OCI-M2 (cell line): ENCODE data around the gene ZDHHC19.
"Not testable (repeated sequence)": the region's sequence is repeated elsewhere in the genome, so short reads cannot be mapped to it uniquely, and the experiment has no call there.

Experiments used
- DNase-seq: peaks from one replicate; lab custom pipeline; 2025; ENCODE audit not compliant: unreplicated experiment; lab: John Stamatoyannopoulos, UW

ZDHHC19 gene

DNA sequence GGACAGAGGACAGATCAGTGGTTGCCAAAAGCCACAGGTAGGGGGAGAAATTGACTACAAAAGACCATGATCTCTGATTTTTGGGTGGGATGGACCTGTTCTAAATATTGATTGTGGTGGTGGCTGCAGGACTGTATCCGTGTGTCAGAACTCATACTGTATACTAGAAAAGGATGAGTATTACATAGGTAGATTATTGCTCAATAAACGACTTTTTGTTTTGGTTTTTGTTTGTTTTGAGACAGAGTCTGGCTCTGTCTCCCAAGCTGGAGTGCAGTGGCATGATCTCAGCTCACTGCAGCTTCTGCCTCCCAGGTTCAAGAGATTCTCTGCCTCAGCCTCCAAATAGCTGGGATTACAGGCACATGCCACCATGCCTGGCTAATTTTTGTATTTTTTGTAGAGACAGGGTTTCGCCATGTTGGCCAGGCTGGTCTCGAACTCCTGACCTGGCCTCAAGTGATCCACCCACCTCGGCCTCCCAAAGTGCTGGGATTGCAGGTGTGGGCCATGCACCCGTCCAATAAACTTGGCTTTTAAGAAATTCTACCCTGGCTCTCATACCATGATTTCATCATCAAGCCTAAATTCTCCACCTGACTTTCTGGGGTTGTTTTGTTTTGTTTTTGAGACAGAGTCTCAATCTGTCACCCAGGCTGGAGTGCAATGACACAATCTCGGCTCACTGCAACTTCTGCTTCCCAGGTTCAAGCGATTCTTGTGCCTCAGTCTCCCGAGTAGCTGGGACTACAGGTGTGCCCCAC lies 5.6 kb downstream of the ZDHHC19 start:
- DNase-seq: not testable (repeated sequence)

GRCh38 chr3:196203846-196204245 lies 7.4 kb downstream of the ZDHHC19 start:
- DNase-seq: no peak

DNA sequence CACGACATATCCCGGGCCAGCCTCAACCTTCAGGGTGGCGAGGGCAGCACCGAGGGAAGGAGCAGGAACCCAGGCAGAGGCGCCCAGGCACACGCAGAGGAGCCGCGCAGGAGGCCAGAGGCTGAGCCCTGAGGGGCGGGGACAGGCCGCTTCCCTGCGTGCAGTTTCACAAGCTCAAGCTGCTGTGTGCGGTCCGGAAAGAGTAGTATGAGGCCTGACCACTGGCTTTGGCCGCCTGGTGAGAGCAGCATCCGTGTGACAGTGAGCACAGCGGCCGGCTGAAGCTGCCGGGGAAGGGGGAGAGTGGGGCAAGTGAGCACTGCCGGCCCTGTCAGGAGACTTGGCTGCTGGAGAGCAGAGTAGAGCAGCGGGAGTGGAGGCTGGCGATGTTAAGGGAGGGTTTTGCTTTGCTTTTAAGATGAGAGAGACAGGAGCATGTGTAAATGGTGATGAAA lies 8.7 kb downstream of the ZDHHC19 start:
- DNase-seq: no peak

GRCh38 chr3:196198771-196199753 lies 12.1 kb downstream of the ZDHHC19 start:
- no peak for DNase-seq

GRCh38 chr3:196198081-196198675 lies 13.0 kb downstream of the ZDHHC19 start:
- no peak for DNase-seq

- no peak for DNase-seq
Measured at GRCh38 chr3:196197524-196197923, 13.7 kb downstream of the ZDHHC19 start.

- no peak for DNase-seq
Measured at GRCh38 chr3:196195664-196196265, 15.4 kb downstream of the ZDHHC19 start.

GRCh38 chr3:196194542-196194915 lies 16.7 kb downstream of the ZDHHC19 start:
- DNase-seq: peak; percentile 25

DNA sequence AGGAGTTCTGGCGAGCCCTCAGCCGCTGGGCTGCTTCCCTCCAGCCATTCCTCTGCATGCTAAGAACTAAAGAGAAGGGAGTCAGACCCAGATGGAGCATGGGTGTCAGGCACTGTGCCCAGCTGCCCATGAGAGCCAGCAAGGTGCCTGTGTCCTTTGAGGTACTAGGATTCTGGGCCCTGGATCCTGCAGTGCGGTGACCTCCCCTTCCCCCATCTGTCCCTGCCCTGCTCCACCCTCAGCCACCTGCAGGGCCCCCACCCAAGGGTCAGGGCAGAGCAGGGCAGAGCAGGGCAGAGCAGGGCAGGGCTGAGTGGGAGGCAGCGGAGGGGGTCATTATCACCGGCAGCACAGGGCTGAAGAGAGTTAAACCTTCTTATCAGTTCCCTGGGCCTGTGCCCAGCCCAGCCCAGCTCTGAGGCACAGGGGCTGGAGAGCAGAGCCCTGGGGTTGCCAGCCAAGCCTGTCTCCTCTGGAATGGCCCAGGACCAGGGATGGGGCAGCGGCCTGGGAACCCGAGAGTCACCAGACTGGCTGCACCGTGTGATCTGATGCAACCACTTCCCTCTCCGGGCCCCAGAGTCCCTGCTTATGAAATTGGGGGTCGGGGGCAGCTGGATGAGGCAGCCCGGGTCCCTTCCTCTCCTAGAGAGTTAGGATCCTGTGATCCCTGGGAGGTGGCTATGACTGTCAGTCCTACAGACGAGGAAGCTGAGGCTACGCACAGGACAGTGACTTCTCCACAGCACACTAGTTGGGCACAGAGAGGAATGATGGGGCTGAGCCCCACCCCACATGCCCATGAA lies 17.3 kb downstream of the ZDHHC19 start:
- DNase-seq: peak; percentile 86

- no peak for DNase-seq
Measured at GRCh38 chr3:196193133-196193735, 18.0 kb downstream of the ZDHHC19 start.

DNA sequence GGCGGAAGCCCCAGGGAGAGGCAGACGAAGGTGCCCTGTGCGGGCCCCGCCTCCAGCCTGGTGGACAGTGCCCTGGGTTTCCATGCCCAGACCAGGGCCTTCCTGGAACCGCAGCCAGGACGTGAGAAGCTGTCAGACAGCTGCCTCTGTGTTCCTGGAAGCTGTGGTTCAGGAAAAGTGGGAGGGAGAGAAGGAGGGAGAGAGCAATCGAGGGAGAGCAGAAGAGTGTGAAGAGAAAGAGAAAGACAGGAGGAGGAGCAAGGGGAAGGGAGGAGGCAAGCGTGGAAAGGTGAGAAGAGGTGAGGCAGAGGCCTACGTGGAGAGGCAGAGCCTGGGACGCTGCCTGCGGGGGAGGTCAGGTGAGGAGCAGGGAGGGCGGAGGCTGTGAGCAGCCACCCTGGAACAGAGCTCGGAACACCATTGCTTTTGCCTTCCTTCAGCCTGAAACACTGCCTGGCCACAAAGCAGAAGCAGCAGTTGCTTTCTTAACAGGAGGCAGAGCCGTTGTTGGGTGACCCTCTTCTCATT lies 18.6 kb downstream of the ZDHHC19 start:
- no peak for DNase-seq

DNA sequence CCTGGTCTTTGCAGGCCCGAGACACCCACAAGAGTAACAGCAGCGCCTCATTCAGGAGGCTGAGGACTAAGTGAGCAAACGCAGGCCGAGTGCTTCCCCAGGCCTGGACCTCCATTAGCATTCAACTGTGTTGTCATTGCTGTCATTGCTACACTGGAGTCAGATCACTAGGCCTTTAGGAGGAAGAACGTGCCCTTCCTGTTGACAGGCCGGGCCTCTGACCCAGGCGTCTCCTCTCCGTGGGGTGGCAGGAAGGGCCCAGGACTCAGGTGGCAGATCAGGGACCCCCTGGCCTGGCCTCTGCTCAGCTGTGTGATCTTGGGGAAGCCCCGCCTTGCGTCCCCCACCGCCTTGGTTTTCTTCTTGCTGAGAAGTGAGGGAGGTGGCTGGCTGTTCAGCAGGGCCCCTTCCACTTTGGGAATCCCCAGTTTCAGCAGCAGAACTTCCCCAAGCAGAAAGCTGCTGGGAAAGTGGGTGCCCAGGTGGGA lies 19.1 kb downstream of the ZDHHC19 start:
- no peak for DNase-seq

DNA sequence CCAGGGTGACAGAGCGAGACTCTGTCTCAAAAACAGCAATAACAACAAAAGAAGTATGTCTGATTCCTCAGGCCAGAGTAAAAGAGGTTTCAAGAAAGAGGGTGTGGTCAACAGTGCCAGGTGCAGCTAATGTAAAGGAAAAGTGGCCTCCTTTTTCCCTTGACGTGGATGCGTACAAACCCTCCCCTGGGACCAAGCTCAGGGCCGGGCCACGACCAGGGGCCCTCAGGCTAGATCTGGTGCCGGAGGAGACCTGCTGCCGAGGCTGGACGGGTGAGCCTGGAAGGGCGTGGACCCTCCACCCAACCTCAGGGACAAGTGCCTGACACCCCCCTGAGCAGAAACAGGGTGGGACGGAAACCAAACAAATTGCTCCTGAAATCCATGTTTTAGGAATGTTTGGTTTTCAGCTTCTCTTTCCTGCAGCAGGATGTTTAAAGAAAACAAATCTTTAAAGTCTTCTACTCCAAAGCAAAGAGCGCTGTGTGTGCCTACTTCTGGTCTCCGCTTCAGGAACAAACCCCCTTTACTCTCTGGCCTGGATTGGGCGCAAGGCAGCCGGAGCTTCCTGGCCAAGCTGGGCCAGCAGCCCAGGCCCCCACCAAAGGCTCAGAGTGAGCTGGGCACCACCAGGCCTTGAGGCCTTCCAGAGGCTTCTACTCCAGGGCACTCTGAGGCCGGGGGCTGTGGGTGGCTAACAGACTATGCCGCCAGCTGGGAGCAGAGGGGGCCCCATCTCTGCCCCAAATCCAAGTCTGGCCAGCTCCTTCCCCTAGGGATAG lies 21.4 kb downstream of the ZDHHC19 start:
- DNase-seq: no peak

GRCh38 chr3:196186651-196187573 lies 24.3 kb downstream of the ZDHHC19 start:
- DNase-seq: no peak

GRCh38 chr3:196184881-196185280 lies 26.3 kb downstream of the ZDHHC19 start:
- no peak for DNase-seq

GRCh38 chr3:196184169-196184432 lies 27.1 kb downstream of the ZDHHC19 start:
- not testable (repeated sequence) for DNase-seq

DNA sequence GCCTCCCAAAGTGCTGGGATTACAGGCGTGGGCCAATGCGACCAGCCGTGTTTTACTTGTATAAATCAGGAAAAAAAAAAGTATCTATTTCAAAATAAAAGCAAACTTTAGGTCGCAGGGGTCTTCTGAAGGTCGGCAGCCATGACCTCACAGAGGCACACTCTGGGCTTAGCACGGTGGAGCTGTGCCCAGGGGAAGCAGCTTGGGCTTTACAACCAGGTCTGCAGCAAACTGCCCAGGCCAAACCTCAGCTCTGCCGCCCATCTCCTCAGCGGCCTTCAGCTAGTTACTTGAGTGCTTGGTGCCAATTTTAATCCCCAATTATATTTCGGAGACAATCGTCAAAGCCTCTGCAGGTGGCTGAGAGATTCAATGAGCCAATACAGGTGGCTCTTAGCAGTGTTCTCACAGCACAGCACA lies 30.1 kb downstream of the ZDHHC19 start:
- DNase-seq: no peak

- DNase-seq: no peak
Measured at GRCh38 chr3:196180346-196180745, 30.9 kb downstream of the ZDHHC19 start.
